Activated naive CD4-positive, alpha-beta T cell treated with anti-CD3 and anti-CD28 coated beads, Interleukin-2, amount 50 U/mL, for 72 hours (primary cell): ENCODE measurements around the gene ZNF20. TPM values are rescaled to one million over a fixed set of nuclear protein-coding genes. Genes with fewer than 3 reads are reported as not detected.
"Not testable (repeated sequence)": the region's sequence is repeated elsewhere in the genome, so short reads cannot be mapped to it uniquely, and the experiment has no call there.

ENCODE experiments used
- ATAC-seq, 2 donors: fragments of 150-1000 bp; cut with Tn5 transposase; 2 replicates each; pipeline ENCODE4 v1.10.0; 2021; ENCODE audit warnings: mild to moderate bottlenecking in 2 of 2, moderate library complexity in 2 of 2
- DNase-seq, 2 donors: peaks; one replicate each; pipeline ENCODE4 v3.0.0; 2021 to 2022; ENCODE audit warnings: low spot score in 2 of 2
- H3K27ac Mint-ChIP-seq, 2 donors: one replicate each; pipeline ENCODE4 v1.8.0; 2022; ENCODE audit warnings: mild to moderate bottlenecking in 2 of 2, mixed read lengths in 2 of 2
- H3K36me3 Mint-ChIP-seq, 2 donors: one replicate each; pipeline ENCODE4 v1.8.0; 2022; ENCODE audit warnings: mixed read lengths in 2 of 2
- H3K9me3 Mint-ChIP-seq, 2 donors: one replicate each; pipeline ENCODE4 v1.8.0; 2022; ENCODE audit warnings: mixed read lengths in 2 of 2
- total RNA-seq, 2 donors: library from RNA; stranded (reverse); gene quantifications; one replicate each; pipeline ENCODE4 v1.2.3, GENCODE V29; 2022

ZNF20 gene
- total RNA-seq, 2 donors from 2014 or later, result 1.6 to 5.1 TPM

DNA sequence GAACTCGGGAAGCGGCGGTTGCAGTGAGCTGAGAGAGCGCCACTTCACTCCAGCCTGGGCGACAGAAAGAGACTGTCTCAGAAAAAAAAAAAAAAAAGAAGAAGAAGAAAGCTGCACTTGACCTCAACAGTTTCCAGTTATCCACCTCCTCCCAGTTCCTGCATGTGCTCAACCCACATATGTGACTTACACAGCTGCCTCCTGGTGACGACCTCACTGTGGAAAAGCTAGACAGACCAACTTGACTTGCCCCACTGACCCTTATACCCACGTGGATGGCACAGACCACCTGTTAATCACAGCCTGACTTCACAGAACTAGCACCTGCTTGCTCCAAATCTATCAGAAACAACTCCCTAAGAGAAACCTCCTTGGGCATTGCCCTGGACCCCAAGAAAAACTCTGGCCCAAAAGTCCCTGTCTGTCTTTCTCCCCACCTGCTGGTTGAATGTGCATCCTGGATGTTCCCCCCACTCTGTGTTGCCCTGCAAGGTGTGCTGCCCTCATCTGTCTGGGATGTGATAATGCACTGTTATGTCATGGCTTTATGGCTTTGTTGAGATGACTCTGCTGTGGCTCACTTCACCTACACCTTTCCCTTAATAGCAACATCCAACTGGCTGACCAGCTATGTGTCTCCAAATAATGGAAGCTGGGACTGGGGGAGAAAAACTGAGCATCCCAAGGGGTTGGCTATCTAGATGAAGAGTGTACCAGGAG is 2.8 kb downstream of the ZNF20 start:
- no peak for ATAC-seq
- Mint-ChIP-seq H3K36me3 (peaks cover 25 to 48% of the 10 kb centered on the region in 2 donors), H3K27ac (peak overlapping the region in 1 of 2 donors; percentile 64), H3K9me3 (peaks cover 9 to 15% of the 10 kb centered on the region in 2 donors)
- no peak for DNase-seq

DNA sequence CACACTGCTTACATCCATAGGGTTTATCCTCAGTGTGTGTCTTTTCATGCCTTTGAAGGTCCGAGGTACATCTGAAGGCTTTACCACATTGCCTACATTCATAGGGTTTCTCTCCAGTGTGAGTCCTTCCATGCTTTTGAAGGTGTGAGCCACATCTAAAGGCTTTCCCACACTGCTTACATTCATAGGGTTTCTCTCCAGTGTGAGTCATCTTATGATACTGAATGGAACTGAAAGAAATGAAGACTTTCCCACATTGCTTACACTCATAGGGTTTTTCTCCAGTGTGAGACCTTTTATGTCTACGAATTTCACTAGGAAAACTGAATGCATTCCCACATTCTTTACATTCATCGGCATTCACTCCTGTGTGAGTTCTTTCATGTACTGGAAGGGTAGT is 7.1 kb downstream of the ZNF20 start:
- Mint-ChIP-seq H3K9me3 (peaks cover 24 to 25% of the 10 kb centered on the region in 2 donors), H3K36me3 (peaks cover 41 to 72% of the 10 kb centered on the region in 2 donors), H3K27ac (no peak overlapping the region)
- DNase-seq, result no peak
- peak in 1 of 2 donors; percentile 75 for ATAC-seq

DNA sequence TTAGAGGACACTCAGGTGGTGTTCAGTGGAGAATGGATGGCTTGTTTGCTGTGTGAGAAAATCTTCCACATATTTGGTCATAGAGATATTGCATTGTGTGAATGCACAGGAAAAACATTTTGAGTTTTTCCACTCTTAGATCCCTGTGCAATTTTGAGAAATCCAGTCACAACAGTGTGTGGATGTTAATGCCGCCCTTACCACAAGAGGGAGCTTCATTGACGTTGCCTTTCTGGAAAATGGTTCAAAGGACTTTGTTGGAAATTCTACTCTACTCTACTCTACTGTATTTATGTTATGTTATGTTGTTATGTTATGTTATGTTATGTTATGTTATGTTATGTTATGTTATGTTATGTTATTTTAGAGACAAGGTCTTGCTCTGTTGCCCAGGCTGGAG is 13.4 kb downstream of the ZNF20 start:
- H3K36me3 Mint-ChIP-seq, result peaks cover 9 to 22% of the 10 kb centered on the region in 2 donors
- ATAC-seq (peak in 1 of 2 donors; percentile 39), DNase-seq (no peak)
- no peak overlapping the region for H3K27ac Mint-ChIP-seq
- H3K9me3 Mint-ChIP-seq, result peaks cover 8 to 9% of the 10 kb centered on the region in 2 donors

DNA sequence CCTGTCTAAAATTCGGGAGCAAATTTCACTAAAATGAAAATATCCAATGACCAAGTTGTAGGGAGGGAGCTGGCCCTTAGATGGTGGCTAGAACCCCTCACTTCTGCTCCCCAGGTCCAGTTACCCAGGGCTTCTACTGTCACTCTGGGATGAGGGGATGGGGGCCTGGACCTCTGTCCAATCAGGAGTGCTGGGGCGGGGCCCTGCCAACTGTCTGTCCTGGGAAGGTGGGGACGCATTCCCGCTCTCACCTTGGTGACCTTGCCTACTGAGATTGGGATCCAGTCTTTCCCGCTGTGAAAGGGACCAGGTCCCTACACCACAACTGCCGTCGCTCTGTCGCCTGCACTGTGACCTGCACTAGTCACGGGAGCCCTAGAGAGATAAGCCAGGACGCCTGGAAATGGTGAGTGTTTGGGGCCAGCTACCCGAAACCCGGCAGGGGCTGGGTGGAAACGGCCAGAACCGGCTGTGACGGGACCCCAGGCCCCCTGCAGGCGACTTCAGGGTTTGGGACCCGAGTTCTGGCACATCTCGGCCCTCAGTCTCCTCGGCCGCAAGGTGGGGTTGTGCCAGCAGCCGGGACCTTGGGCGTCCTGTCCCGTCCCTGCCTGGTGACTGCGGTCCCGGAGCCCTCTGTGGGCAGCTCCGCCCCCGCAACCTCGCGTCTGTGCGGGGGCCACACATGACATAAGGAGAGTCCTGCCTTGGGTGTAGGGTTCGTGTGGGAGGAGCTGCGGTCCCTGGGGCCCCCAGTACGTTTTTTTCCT is 22.8 kb downstream of the ZNF20 start:
- Mint-ChIP-seq H3K36me3 (peaks cover 13 to 19% of the 10 kb centered on the region in 2 donors), H3K9me3 (peaks cover 8 to 15% of the 10 kb centered on the region in 2 donors), H3K27ac (no peak overlapping the region)
- ATAC-seq (no peak), DNase-seq (no peak)

DNA sequence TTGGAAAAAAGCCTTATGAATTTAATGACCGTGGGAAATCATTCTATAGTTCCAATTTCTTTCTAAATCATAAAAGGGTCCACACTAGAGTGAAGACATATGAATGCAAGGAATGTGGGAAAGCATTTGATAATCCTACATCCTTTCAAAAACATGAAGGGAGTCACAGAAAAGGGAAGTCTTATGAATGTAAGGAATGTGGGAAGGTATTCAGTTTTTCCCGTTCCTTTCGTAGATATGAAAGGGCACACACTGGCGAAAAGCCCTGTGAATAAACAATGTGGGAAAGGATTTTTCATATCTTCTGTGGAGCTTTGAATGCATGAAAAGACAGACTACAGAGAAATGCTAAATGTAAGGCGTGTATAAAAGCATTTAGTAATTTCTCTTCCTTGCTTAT is 27.0 kb downstream of the ZNF20 start:
- H3K36me3 Mint-ChIP-seq, result peaks cover 43 to 45% of the 10 kb centered on the region in 2 donors
- H3K9me3 Mint-ChIP-seq, result peaks cover 15 to 25% of the 10 kb centered on the region in 2 donors
- DNase-seq (no peak), ATAC-seq (no peak)
- H3K27ac Mint-ChIP-seq, result peak overlapping the region in 1 of 2 donors; percentile 81

DNA sequence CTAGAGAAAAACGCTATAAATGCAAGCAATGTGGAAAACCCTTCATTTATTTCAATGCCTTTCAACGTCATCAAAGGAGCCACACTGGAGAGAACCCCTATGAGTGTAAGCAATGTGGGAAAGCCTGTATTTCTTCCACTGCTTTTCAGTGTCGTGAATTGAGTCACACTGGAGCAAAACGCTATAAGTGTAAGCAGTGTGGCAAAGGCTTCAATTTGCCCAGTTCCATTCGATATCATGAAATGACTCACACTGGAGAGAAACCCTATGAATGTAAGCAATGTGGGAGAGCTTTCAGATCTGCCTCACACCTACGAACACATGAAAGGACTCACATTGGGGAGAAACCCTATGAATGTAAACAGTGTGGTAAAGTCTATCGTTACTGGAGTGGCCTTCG is 27.4 kb downstream of the ZNF20 start:
- H3K36me3 Mint-ChIP-seq, result peaks cover 43 to 45% of the 10 kb centered on the region in 2 donors
- peak; percentile 91 to 98 for ATAC-seq
- peak overlapping the region in 1 of 2 donors; percentile 81 for H3K27ac Mint-ChIP-seq
- H3K9me3 Mint-ChIP-seq, result peaks cover 15 to 25% of the 10 kb centered on the region in 2 donors
- DNase-seq, result peak in 1 of 2 donors; percentile 6

DNA sequence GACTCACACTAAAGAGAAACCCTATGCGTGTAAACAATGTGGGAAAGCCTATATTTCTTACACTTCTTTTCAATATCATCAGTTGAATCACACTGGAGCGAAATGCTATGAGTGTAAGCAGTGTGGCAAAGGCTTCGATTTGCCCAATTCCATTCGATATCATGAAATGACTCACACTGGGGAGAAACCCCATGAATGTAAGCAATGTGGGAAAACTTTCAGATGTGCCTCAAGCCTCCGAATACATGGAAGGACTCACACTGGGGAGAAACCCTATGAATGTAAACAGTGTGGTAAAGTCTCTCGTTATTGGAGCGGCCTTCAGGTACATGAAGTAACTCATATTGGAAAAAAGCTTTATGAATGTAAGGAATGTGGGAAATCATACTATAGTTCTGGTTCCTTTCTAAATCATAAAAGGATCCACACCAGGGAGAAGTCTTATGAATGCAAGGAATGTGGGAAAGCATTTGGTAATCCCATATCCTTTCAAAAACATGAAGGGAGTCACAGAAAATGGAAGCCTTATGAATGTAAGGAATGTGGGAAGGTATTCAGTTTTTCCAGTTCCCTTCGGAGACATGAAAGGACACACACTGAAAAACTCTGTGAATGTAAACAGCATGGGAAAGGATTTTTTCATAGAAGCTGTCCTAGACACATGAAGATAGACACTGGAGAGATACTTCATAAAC is 28.1 kb downstream of the ZNF20 start:
- Mint-ChIP-seq H3K27ac (peak overlapping the region in 1 of 2 donors; percentile 81), H3K36me3 (peaks cover 43 to 45% of the 10 kb centered on the region in 2 donors), H3K9me3 (peaks cover 15 to 25% of the 10 kb centered on the region in 2 donors)
- no peak for DNase-seq
- ATAC-seq, result peak in 1 of 2 donors; percentile 21

DNA sequence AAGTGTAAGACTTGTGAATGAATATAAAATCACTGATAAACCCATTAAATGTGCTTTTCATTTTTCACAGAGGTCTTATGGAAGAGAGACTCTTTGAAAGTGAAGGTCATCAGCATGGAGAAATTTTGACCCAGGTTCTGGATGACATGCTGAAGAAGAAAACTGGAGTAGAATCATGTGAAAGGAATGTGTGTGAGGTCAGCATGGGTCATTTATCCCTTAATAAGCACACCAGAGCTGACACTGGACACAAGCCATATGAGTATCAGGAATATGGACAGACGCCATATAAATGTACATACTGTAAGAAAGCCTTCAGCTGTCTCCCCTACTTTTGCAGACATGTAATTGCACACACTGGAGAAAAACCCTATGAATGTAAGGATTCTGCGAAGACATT is 29.0 kb downstream of the ZNF20 start:
- Mint-ChIP-seq H3K36me3 (peaks cover 45 to 51% of the 10 kb centered on the region in 2 donors), H3K9me3 (peaks cover 15 to 25% of the 10 kb centered on the region in 2 donors)
- no peak for ATAC-seq

DNA sequence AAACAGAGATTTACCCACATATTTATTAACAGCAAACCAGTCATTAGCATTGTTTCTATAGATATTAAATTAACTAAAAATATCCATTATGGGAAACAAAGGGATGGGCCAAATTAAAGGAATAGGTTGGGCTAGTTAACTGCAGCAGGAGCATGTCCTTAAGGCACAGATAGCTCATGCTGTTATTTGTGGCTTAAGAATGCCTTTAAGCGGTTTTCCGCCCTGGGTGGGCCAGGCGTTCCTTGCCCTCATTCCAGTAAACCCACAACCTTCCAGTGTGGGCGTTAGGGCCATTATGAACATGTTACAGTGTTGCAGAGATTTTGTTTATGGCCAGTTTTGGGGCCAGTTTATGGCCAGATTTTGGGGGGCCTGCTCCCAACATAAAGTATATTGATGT is 36.2 kb downstream of the ZNF20 start:
- ATAC-seq, H3K27ac Mint-ChIP-seq, DNase-seq: not testable (repeated sequence)
- Mint-ChIP-seq H3K36me3 (peaks cover 5 to 28% of the 10 kb centered on the region in 2 donors), H3K9me3 (peaks cover 0 to 12% of the 10 kb centered on the region in 2 donors)

More for the DNA sequence above, 29.0 kb downstream of the ZNF20 start:
- no peak for DNase-seq
- no peak overlapping the region for H3K27ac Mint-ChIP-seq

DNA sequence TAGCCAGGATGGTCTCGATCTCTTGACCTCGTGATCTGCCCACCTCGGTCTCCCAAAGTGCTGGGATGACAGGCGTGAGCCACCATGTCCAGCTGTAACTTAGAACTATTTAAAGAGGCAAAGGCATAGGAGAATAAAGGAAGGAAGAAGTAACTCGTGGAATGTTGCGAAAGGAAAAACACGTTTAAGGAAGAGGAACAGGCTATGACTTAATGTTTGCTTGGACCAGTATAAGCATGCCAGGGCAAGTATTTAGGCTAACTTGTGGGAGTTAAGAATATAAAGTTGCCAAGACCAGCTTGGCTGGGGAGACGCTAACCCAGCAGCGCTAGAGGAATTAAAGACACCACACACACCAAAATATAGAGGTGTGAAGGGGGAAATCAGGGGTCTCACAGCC is 42.1 kb downstream of the ZNF20 start:
- H3K27ac Mint-ChIP-seq, result no peak overlapping the region
- H3K36me3 Mint-ChIP-seq, result peaks cover 14 to 48% of the 10 kb centered on the region in 2 donors
- H3K9me3 Mint-ChIP-seq, result peaks cover 4 to 17% of the 10 kb centered on the region in 2 donors
- ATAC-seq (no peak), DNase-seq (no peak)

DNA sequence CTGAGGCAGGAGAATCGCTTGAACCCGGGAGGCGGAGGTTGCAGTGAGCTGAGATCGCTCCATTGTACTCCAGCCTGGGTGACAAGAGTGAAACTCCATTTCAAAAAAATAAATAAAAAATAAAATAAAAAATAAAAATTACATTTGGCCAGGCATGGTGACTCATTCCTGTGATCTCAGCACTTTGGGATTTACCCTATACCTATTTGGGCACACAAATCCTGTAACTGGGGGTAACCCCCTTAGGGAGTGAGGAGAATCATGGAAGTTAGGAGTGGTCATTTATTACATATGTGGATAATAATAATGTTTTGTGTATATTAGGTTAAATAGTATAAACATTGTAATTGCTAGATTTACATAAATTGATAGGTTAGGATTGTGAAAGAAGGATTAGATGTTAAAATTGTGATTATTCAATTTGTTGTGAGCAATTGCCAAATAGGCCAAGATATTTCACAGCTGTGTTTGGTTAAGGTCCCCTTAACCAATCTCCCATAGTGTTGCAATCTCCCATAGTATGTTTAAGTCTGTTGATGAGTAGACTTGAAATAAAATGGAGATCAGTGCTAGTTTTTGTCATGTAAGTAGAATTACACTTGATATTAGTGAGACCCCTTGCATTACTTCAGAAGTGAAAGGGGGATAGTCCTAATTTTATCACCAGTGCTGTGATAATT is 44.9 kb downstream of the ZNF20 start:
- ATAC-seq, result no peak
- Mint-ChIP-seq H3K9me3 (peaks cover 4 to 9% of the 10 kb centered on the region in 2 donors), H3K27ac (no peak overlapping the region), H3K36me3 (peaks cover 9 to 49% of the 10 kb centered on the region in 2 donors)
- DNase-seq, result no peak

DNA sequence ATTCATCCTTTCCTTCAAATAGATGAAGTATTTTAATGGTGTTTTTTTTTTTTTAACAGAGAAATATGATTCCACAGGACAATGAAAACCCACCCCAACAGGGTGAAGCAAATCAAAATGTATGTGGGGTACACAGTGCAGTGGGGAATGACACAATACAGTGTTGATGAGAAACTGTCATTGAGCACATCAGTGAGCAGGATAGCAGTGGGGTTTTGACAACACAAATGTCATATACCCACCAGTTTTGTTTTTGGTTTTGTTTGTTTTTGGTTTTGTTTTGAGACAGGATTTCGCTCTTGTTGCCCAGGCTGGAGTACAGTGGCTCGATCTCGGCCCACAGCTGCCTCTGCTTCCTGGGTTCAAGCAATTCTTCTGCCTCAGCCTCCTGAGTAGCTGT is 46.4 kb downstream of the ZNF20 start:
- ATAC-seq (no peak), DNase-seq (no peak)
- Mint-ChIP-seq H3K27ac (no peak overlapping the region), H3K9me3 (peaks cover 4 to 9% of the 10 kb centered on the region in 2 donors), H3K36me3 (peaks cover 9 to 35% of the 10 kb centered on the region in 2 donors)

DNA sequence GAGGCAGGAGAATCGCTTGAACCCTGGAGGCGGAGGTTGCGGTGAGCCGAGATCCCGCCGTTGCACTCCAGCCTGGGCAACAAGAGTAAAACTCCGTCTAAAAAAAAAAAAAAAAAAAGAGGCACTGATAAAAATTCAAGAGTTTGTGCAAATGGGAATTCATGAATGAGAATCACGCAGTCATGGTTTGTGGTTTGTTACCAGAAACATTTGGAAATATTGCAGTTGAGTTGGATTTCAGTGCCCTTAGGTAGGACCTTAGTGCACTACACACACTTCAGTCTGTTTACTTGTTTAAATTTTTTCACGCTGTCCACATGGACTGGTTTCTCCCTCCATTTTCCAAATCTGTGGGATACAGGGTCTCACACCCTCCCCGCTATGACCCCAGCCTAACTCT is 47.2 kb downstream of the ZNF20 start:
- Mint-ChIP-seq H3K9me3 (peaks cover 2 to 7% of the 10 kb centered on the region in 2 donors), H3K36me3 (peaks cover 6 to 27% of the 10 kb centered on the region in 2 donors), H3K27ac (peak overlapping the region in 1 of 2 donors; percentile 86)
- DNase-seq (no peak), ATAC-seq (no peak)

DNA sequence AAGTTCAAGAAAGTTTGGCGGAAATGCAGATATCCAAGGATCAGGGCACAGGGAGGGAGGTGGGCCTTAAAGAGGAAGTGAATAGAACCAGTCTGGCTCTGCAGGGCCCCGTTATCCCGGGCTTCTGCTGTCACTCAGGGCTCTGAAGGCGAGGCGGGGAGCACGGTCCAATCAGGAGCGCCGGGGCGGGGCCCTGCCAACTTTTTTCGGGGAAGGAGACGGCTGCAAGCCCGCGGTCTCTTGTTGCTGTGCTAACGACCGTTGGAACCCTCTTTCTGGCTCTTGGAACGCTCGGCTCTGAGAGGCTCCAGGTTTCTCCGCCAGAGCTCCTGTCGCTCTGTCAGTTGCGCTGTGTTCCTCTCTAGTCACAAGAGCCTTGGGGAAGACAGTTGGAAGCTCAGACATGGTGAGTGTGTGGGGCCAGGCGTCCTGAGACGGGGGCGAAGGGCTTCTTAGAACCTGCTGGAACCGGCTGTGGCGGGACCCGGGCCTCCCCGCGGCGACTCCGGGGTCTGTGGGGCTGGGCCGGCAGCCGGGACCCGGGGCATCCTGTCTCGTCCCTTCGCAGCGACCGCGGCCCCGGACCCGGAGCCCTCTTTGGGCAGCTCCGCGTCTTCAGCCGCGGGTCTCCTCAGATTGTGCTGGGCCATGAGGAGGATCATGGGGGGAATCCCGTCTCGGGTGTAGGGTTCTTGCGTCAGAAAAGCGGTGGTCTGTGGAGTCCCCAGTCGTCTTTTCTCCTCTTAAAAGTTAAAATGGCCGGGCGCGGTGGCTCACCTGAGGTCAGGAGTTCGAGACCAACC is 47.9 kb downstream of the ZNF20 start:
- Mint-ChIP-seq H3K27ac (peak overlapping the region; percentile 33 to 86), H3K36me3 (peaks cover 4 to 25% of the 10 kb centered on the region in 2 donors), H3K9me3 (peaks cover 0 to 5% of the 10 kb centered on the region in 2 donors)
- DNase-seq (peak; percentile 71 to 78), ATAC-seq (peak; percentile 90 to 92)

DNA sequence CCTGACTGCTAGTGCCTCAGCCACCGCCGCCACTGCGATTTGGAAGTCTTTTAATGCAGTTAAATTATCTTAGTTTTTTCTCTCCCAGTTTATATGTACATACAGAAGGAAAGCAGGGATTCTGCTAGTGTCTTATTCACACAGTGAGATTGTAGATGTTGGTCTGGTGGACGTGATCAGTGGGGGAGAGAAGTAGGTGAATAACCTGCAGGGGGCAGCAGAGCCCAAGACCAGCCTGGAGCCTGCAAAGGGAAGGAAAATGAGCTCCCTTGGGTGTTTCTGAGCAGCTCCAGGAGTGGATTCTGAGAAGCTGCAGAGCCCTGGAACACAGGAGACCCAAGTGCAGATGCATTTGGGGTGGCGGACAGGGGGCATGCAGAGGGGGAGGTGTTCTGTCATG is 49.3 kb downstream of the ZNF20 start:
- Mint-ChIP-seq H3K9me3 (peaks cover 0 to 5% of the 10 kb centered on the region in 2 donors), H3K36me3 (peaks cover 3 to 25% of the 10 kb centered on the region in 2 donors), H3K27ac (no peak overlapping the region)
- peak; percentile 41 to 58 for ATAC-seq
- peak; percentile 64 to 73 for DNase-seq
